Non-pigmented ciliary epithelial cell (primary cell): ENCODE data around the gene AMBP.
"Not testable (repeated sequence)": the region's sequence is repeated elsewhere in the genome, so short reads cannot be mapped to it uniquely, and the experiment has no call there.

Source experiments
- DNase-seq: peaks from one replicate; pipeline ENCODE4 v3.0.0-alpha.2; 2010; ENCODE audit warnings: low read depth

AMBP gene

GRCh38 chr9:114091711-114092110 lies 13.6 kb upstream of the AMBP start:
- DNase-seq = no peak

DNA sequence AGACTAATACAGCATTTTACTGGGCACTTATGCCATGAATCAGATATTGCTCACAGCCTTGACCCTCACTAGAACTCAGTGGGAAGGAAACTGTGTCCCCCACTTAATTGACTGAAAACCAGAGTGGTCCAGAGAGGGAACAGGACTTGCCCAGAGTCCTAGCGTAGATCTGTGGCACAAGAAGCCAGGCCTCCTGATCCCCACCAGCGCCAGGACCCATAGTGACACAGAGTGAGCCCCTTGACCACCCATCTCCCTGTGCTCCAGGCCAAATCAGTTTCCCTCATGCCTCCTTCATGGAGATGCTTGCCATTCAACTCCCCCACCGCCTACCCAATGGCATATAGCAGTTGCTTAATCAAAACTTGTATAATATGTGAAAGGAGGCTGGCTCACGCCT lies 12.7 kb upstream of the AMBP start:
- DNase-seq = no peak

GRCh38 chr9:114089206-114089840 lies 11.2 kb upstream of the AMBP start:
- no peak for DNase-seq

DNA sequence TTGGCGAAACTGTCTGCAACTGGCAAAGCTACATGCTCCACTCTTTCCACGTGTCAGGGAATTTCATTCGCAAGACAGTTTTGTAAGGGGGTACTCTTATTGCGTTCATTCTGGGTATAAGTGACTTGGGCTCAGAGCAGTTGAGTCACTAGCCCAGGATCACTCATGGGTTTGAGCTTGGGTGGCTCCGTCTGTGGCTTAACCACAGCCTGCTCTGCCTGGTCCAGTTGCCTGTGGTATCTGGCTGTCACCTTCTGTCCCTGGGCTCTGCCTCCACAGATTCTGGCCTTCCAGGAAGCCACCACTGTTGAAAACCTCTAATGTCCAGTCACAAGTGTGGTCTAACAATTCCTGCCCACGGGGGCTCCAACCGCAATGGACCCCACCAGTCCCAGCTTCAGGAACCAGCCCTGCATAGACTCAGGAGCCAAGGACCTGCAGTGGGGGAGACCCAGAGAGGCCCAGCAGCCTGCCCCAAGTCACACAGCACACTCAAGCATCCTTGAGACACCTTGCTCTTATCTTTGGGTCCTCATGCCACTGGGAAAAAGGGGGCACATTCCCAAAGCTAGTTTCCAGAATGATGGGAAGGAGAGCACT lies 10.6 kb upstream of the AMBP start:
- no peak for DNase-seq

- DNase-seq = no peak
Observed at GRCh38 chr9:114087721-114088120, 9.6 kb upstream of the AMBP start.

- DNase-seq = no peak
Observed at GRCh38 chr9:114086607-114087006, 8.5 kb upstream of the AMBP start.

DNA sequence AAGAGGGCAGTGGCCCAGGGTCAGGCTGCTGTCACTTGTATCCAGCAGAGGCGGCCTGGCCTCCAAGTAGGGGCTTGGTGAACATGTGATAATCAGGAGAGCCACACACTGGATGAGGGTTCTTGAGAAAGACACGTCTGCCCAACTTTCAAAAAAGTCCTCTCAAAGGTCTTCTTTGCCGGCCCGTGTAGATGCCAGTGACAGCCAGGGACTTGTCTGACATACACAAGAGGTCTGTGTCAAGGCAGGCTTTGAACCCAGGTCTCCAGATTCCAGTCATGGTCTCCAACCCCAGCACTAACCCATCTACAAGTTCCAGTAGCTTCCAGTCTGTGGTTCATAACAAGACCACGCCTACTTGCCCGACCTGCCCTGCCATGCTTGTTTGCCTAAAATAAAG lies 7.9 kb upstream of the AMBP start:
- no peak for DNase-seq

- DNase-seq = no peak
Observed at GRCh38 chr9:114085387-114085789, 7.3 kb upstream of the AMBP start.

DNA sequence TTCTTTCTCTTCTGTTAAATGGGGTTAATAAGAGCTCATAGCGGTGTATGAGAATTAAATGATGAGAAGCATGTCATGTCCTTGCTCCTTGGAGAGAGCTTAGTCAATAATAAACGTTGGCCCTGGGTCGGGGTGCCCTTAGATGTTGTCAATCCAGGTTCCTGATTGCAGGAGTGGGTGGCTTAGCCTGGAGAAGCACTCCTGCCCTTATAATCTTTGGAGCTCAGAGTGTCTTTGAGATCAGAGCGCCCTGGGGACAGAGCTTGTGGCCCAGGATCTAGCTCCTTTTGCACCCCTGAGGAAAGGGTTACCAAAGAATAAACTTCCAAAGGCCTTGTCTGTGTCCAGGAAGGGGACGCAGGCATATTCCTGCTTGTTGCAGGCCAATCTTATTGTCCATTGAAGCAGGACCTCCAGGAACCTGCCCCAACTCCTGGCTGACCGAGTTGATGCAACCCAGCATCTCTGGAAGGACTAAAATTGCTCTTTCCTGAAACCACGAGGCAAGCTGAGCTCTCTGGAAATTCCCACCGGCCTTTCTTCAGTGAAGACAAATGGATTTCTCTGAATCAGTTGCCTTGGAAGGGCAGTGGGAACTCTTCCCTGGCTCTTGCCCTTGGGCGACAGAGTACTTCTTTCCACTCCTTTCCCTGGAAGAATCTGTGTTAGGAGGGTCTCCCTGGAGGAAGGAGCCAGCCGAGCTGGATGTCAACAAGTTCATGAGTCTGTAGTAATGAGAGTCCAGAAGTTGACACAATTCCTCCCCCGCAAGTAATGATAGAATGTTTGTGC lies 6.4 kb upstream of the AMBP start:
- no peak for DNase-seq

DNA sequence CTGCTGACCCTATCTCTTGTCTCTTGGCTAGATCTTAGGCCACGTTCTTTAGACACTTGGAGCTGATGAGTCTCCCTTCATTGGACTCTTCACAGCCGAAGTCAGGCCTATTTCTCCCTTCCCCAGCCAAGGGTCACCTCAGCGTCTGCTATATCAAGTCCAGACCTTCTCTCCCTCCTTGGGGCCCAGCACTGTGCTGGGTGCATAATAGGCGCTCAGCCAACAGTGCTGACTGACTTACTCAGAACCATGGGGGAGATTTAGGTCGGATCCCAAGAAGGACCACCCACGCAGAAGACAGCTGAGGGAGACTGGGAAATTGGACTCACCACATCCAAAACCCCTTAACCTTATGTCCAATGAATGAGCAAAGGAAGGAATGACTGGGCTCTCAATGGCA lies 5.6 kb upstream of the AMBP start:
- no peak for DNase-seq

DNA sequence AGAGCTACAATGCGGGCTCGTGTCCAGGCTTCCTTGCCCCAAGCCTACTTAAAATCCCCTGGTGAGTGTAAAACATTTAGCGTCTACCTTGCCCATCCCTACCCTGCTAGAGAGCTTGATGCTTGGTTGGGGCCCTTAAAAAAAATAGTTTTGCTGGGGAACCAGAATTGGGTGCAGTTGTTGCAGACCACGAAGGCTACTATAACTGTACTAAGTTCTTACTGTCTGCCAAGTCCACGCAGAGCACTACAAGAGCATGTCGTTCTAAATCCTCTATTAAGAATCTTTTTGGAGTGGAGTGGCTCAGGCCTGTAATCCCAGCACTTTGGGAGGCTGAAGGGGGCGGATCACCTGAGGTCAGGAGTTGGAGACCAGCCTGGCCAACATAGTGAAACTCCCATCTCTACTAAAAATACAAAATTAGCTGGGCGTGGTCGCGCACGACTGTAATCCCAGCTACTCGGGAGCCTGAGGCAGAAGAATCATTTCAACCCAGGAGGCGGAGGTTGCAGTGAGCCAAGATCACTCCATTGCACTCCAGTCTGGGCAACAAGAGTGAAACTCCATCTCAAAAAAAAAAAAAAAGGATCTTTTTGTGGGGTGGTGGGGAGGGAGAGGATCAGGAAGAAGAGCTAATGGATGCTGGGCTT lies 4.8 kb upstream of the AMBP start:
- not testable (repeated sequence) for DNase-seq

DNA sequence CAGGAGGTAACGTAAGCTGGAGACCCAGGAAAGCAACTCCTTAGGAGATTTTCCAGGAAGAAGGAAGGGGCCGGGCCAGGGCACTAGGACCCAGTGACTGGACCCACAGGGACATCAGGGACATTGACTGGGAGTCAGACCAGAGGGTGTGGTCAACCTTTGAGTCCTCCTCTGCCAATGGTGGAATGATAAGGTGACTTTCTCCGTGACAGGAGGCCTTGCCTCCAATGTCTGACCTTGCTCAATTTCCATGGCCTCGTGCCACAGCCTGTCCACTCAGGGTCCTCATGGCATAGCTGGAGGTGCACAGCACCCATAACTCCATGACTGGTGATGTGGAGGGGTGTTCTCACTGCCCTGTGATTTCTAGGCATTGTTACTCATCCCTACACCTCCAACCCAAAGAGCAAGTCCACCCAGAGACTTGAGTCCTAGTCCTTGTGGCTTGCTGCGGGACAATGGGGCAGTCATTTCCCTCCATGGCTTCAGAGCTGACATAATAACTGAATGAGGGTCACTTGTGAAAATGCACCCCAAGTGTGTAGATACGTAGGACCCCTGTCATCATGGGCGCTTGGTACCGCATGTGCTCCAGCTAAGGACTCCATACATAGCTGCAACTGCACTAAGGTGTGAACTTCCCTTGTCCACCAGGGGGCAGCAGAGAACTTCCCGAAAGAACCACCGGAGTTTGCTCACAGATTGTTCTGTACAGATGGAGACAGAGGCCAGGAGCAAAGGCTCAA lies 4.1 kb upstream of the AMBP start:
- peak; percentile 55 for DNase-seq

GRCh38 chr9:114081441-114082016 lies 3.4 kb upstream of the AMBP start:
- DNase-seq = no peak

- DNase-seq = no peak
Observed at GRCh38 chr9:114080773-114081440, 2.8 kb upstream of the AMBP start.

- no peak for DNase-seq
Observed at GRCh38 chr9:114080195-114080772, 2.2 kb upstream of the AMBP start.

DNA sequence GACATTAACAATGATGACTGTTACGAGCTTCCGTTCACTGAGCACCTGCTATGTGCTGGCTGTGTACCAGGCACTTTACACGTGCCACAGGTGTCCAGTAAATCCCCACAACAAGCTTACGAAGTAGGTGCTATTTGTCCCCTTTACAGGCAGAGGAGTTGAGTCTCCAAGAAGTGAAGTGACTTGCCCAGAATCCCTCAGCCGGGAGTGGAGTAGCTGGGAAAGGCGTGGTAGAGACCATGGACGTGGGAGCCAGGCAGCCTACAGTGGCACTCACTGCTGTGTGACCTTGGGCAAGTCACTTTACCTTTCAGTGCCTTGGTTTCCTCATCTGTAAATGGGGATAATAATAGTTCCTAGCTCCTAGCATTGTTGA lies 669 bp upstream of the AMBP start:
- DNase-seq = no peak

DNA sequence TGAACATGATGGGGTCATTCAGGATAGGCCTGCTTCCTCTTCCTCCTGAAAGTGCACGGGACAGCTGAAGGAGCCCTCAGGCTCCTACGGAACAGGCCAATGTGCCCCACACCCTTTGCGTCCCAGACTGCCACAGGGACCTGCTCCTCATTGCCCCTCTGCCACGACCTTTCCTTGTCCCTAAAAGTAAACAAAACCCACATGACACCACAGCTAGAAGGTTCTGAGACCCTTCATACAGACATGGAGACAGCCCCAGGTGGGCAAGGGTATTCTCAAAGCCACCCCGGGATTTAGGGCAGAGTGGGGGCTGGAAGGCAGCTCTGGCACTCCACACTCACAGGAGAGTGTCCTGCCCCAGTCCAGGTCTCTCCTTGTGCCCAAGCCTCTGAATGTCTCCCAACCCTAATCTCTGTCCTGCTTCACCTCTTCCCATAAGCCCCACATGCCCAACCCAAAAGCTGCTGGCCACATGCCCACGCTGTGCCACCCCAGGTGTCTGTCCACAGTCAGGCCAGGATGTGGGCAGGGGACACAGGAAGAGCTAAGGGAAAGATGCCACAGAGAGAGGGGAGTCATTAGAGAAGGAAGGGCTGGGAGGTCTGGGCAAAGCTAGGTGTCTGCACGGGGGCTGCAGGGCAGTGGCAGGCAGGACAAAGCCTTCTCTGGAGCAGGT lies 800 bp downstream of the AMBP start:
- no peak for DNase-seq

GRCh38 chr9:114076237-114077161 lies 1.6 kb downstream of the AMBP start:
- DNase-seq = no peak

- DNase-seq = no peak
Observed at GRCh38 chr9:114075602-114076001, 2.5 kb downstream of the AMBP start.
